ENCODE data around the gene INPP5A. TPM values are rescaled to one million over a fixed set of nuclear protein-coding genes. Genes with fewer than 3 reads are reported as not detected.
A peak's percentile ranks its signal among the peaks of the same experiment; 100 is the strongest.

The INPP5A gene
- total and polyA plus RNA-seq, 10 donors, result 11.1 to 41.3 (median 30.8) TPM

DNA sequence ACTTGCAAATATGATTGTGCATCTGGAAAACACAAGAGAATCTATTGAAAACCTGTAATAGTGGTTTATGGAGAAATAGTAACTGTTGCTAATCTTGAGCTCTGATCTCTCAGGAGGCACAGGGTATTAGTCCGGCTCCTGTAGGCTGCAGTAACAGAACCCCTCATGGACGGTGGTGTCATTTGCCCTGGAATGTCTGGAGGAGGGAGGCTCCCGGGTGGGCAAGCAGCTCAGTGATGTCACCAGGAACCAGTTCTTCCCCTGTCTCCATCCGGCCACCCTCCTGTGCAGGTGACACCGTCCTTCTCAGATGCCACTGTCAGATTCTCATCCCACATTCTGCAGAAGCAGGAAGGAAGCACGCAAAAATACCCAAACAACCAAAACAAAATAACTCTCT lies 29.3 kb downstream of the INPP5A start:
- TF ChIP-seq POLR2AphosphoS5 (IDR thresholded peaks at IDR 0.05) (no peak), POLR2A (IDR thresholded peaks at IDR 0.05) (no peak)
- TF ChIP-seq, protein P1, sequence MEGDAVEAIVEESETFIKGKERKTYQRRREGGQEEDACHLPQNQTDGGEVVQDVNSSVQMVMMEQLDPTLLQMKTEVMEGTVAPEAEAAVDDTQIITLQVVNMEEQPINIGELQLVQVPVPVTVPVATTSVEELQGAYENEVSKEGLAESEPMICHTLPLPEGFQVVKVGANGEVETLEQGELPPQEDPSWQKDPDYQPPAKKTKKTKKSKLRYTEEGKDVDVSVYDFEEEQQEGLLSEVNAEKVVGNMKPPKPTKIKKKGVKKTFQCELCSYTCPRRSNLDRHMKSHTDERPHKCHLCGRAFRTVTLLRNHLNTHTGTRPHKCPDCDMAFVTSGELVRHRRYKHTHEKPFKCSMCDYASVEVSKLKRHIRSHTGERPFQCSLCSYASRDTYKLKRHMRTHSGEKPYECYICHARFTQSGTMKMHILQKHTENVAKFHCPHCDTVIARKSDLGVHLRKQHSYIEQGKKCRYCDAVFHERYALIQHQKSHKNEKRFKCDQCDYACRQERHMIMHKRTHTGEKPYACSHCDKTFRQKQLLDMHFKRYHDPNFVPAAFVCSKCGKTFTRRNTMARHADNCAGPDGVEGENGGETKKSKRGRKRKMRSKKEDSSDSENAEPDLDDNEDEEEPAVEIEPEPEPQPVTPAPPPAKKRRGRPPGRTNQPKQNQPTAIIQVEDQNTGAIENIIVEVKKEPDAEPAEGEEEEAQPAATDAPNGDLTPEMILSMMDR (IDR thresholded peaks at IDR 0.05 in 8 of 11, conservative IDR thresholded peaks at IDR 0.05 in 3 of 11), result no peak
- H3K36me3 ChIP-seq, result peaks cover 0 to 8% (median 0%) of the 10 kb centered on the region in 6 donors
- WGBS, 5 donors, result 64 to 80% (median 77%) methylated on average over 6 of the region's 6 CpGs

DNA sequence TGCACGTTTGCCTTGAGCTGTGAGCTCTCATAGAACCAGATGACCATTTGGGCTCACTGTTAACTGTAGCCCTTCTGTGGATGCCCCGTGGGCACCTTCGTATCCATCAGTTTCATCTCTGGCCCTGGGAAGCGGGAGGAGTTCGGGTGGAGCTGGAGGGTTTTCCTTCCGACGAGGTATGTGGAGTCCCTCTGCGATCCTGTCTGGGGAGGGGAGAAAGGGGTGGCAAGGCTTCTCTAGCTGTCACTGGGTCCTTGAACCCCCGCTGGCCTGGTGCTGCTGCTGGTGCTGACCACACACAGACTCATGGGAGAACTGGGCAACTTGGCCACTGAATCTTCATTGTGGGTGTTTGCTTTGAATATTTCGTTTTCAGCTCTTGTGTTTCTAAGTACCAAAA lies 32.7 kb downstream of the INPP5A start:
- H3K36me3 ChIP-seq, result no peaks in the 10 kb centered on the region
- intact Hi-C loops (cut with DNase I; ENCODE audit: low total_unique reads), result no loop called here
- 74 to 89% (median 84%) methylated on average over 9 to 10 of the region's 10 CpGs for WGBS, 5 donors
- H3K27me3 ChIP-seq (replicated peaks in 1 of 7), result no peaks in the 10 kb centered on the region
- TF ChIP-seq, protein P1 (IDR thresholded peaks at IDR 0.05 in 8 of 11, conservative IDR thresholded peaks at IDR 0.05 in 3 of 11), result no peak
- TF ChIP-seq POLR2AphosphoS5 (IDR thresholded peaks at IDR 0.05) (no peak), POLR2A (IDR thresholded peaks at IDR 0.05) (no peak)
- H3K9me3 ChIP-seq, result no peaks in the 10 kb centered on the region
- no peak for DNase-seq
- peak overlapping the region in 4 of 8 donors; percentile 75 to 87 (median 80) for H3K27ac ChIP-seq
- H3K4me3 ChIP-seq, result no peak overlapping the region
- H3K4me1 ChIP-seq, result peaks cover 30 to 59% (median 38%) of the 10 kb centered on the region in 6 donors

More for the DNA sequence above, 29.3 kb downstream of the INPP5A start:
- Histone ChIP-seq H3K4me3 (no peak overlapping the region), H3K4me1 (peaks cover 14 to 69% (median 35%) of the 10 kb centered on the region in 6 donors), H3K9me3 (no peaks in the 10 kb centered on the region), H3K27ac (no peak overlapping the region), H3K27me3 (replicated peaks in 1 of 7) (no peaks in the 10 kb centered on the region)
- intact Hi-C loops (cut with DNase I; ENCODE audit: low total_unique reads), result no loop called here
- DNase-seq, result no peak

DNA sequence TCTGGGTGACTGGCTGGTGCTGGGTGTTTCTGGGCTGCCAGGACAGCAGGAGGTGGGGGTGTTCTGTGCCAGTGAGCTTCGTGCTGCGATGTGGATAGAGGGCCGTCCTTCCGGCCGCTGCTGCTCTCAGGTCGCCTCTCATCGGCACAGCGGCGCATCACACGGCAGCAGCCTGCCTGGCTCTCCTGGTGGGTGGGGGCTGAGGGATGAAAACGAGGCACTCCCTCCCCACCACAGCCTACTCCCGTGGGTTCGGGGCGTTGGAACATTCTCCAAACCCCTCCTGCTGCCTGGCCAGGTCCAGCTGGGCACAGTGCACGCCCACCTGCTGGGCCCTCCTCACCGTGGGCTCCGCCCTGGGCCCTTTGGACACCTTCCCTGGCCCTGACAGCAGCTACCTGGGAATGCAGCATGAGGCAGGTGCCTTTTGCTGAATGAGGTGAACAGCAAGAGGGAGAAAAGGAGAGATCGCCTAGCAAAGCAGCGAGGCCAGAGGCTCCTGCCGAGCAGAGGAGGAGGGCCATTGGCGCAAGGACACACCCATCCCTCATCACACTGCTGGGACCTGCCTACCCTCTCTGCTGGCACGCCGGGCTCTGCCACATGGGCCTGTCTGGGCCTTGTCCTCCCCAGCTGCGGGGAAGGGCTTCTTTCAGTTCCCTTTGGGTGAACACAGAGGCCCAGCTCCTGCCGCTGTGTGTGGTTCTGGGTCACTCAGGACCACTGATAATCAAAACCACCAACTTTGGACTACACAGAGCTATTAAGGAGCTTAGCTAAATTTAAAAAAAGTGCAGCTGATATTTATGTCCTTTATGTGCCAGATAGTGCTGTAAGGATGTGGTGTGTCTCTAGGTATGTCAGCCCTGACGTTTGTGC lies 33.4 kb downstream of the INPP5A start:
- H3K27me3 ChIP-seq (replicated peaks in 1 of 7), result no peaks in the 10 kb centered on the region
- peaks cover 37 to 65% (median 45%) of the 10 kb centered on the region in 6 donors for H3K4me1 ChIP-seq
- 75 to 83% (median 80%) methylated on average over 22 to 26 of the region's 26 CpGs for WGBS, 5 donors
- H3K27ac ChIP-seq, result peak overlapping the region; percentile 36 to 87 (median 68)
- DNase-seq, result peak; percentile 93
- no peaks in the 10 kb centered on the region for H3K36me3 ChIP-seq
- no peaks in the 10 kb centered on the region for H3K9me3 ChIP-seq
- intact Hi-C loops (cut with DNase I; ENCODE audit: low total_unique reads), result no loop called here
- TF ChIP-seq POLR2AphosphoS5 (IDR thresholded peaks at IDR 0.05), result peak; percentile 54 to 73 (median 67)
- TF ChIP-seq, protein P1 (IDR thresholded peaks at IDR 0.05 in 8 of 11, conservative IDR thresholded peaks at IDR 0.05 in 3 of 11), result no peak
- H3K4me3 ChIP-seq, result peak overlapping the region in 1 of 8 donors; percentile 40
